HG02610 (cell line): ENCODE measurements around the gene CHMP1A.

Source experiments
- ATAC-seq: cut with Tn5 transposase; IDR thresholded peaks from one replicate; pipeline ENCODE4 v1.9.1; 2021; ENCODE audit warnings: mild to moderate bottlenecking, moderate library complexity; ENCODE audit not compliant: unreplicated experiment

CHMP1A gene

DNA sequence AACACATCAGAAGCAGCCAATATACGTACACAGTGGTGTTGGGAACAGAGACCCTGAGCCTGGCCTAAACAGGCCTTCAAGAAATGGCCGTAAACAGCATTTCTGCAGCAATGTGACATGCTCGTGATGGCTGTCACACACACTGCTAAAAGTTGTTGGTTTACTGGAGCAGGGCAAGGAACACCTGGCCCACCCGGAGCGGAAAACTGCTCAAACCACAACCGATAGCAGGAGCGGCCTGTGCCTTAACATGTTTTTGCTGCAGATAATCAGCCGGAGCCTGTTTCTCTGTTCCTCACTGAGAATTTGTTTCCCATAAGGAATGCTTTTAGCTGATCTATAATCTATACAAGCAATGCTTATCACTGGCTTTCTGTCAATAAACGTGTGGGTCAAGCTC lies 50.1 kb downstream of the CHMP1A start:
- no peak for ATAC-seq

DNA sequence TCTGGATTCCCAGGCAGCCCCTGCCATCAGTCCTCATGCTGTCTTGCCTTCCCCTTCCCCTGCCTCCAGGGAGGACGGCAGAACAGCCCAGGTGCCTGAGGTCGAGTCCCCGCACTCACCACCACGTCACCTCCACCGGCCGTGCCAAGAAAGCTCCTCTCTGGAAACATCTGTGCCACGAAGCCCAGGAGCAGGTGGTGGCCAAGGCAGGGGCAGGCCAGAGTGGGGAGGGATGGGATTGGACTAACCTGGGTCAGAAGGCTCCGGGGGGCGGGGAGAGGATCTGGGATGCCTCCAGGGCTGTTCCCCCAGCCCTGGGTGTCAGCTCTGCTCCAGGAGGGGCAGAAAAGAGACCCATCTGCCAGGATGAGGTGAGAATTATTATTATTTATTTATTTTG lies 51.5 kb downstream of the CHMP1A start:
- no peak for ATAC-seq

DNA sequence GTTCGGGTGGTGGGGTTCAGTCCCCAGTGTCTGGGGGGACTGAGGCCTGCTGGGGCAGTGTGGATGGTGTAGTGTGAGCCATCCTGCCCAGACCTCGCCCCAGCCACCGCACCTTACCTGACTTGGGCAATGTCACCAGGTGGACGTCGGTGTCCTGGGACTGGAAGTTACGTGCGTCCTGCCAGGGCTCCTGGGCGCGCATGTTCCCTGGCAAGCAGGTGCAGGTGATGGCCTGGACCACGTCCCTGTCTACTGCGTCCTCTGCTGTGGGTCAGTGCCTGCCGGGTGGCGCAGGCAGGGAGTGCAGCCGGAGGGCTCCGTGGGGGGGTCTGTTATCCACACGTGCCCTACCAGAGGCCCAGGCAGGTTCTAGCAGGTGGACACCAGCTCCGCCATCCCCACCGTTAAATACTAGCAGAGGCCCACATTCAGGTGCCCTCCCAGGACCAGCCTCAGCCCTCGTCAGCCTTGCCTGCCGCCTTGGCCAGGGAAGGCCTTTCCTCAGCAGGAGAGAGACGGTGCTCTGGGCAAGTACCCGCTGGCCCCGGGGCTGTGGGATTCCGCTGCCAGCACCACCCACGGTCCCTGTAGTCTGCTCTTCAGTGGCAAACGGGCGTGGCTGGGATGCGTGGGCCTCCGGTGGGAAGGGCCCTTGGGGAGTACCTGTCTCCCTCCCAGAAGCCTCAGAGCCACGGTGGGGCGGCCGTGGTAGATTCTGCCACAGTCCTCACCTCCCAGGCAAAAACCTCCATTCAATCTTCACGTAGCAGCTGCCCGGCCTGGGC lies 52.1 kb downstream of the CHMP1A start:
- no peak for ATAC-seq

DNA sequence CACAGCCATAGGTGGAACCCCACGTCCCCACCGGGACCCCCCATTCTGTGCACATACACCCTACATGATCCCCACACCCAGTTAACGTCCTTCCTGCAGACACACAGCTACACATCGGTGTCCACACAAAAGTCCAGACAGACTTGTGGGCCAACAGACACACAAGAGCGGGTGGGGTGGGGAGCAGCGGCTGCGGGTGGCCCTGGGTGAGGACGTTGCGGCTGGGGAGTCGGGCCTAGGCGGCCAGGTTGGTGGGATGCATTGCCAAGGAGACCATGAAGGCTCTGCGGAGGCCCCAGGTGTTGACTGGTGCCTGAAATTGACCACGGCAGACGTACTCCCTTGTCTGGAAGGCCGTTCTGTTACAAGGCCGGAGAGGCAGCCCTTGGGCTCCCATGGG lies 52.7 kb downstream of the CHMP1A start:
- ATAC-seq = no peak

DNA sequence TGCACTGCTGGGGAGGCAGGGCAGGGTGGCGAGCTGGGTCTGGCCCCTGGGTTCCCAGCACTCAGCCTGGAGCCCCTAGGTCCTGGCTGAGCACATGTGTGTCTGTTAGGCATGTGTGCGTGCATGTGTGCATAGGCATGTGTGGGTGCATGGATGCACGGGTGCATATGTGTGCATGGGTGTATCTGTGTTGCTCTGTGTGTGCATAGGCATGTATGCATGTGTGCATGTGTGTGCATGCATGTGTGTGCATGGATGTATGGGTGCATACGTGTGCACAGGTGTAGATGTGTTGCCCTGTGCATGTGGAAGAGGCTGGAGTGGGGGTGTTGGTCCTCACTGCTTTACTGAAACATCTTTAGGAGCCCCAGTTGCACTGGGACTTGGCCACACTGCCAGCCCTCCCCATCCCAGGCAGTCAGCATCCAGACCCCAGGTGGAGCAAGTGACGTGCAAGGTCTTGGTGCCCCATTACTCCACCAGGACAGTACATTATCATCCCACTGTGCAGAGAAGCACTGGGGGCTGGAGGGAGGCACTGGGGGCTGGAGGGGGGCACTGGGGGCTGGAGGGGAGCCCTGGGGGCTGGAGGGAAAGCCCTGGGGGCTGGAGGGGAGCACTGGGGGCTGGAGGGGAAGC lies 54.4 kb downstream of the CHMP1A start:
- no peak for ATAC-seq

DNA sequence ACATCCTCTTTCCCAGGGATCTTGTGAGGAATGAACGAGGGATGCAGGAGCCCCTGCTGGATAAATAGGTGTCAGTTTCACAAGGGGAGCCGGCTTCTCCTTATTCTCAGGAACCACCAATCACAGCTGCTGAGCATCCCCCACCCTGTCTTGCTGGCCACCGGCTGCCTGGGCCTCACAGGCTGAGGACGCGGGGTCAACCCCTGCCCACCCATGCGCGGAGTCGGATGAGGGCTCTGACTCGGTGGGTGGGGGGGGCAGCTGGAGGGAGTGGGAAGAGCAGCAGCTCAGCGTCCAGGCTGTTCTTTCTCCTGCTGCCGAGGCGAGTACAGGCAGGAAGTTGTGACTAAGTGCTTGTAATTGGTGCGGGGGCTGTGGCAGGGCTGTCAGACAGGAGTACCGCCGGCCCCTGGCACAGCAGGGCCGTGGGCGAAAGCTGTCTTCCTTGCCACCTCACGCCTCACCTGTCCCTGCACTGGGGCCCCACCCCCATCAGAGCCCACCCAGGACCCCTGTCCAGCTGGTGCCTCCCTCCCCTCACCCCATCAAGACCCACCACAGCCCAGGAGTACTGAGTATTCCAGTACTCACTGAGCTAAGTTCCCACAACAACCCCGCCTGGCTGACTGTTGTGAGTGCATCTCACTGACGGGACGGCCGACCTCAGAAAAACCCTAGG lies 55.1 kb downstream of the CHMP1A start:
- no peak for ATAC-seq

DNA sequence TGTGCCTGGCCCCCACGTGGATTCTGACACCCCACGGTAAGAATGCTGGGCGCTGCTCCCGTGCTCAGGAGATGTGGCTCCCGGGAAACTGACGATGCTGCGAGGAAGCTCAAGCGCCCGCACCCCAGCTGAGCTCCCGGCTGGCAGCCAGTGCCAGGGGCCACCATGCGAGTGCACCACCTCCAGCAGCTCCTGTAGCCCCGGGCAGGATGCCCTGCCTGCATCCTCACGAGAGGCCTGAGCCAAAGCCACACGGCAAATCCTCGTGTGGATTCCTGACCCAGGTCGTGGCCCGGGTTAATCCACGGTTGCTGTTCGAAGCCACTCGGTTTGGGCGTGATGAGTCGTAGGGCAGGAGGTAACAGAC lies 55.6 kb downstream of the CHMP1A start:
- no peak for ATAC-seq

DNA sequence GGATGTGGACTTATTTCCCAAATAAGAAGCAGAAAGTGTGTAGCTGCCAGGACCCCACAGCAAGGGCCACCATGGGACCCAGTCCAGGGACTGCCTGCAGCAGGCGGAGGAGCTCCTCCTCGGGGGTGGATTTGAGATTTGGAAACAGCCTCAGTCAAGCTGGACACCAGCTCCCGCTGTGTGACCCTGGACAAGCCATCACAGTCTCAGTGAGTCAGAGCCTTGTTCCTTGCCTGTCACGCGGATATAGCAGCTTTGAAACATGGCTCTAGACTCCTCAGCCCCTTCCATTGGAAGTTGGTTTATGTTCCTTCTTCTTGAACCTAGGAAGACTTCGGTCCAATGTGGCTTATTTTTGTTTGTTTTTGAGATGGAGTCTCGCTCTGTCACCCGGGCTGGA lies 56.6 kb downstream of the CHMP1A start:
- no peak for ATAC-seq

DNA sequence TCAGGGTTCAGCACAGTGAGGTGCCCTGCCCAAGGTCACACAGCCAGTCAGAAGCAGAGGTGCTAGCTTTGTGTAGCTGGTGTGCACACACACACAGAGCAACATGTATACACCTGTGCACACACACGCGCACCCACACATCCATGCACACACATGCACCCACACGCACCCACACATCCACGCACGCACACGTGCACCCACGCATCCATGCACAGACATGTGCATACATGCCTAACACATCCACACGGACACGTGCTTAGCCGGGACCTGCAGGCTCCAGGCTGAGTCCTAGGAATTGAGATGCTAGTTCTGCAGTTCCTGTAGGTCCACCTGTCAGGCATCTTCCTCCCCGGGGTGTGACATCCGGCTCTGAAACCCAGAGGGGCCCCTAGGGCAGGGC lies 57.1 kb downstream of the CHMP1A start:
- no peak for ATAC-seq

DNA sequence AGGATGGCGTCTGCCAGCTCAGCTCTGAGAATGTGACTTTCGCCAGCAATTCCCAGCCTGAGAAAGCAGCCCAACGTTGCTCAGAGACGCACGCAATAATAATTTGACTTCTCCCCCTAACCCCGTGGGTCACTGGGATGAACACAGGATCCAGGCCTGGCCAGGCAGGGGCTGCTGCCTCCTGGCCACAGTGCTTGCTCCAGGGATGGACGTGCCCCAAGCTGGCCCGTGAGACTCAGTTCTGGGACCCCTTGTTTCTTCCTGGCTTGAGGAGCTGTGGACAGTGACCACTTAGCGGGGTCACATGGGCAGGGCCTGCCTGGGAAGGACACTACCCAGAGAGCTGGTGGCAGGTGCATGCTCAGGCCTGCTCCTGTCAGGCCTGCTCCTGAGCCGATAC lies 57.6 kb downstream of the CHMP1A start:
- no peak for ATAC-seq

DNA sequence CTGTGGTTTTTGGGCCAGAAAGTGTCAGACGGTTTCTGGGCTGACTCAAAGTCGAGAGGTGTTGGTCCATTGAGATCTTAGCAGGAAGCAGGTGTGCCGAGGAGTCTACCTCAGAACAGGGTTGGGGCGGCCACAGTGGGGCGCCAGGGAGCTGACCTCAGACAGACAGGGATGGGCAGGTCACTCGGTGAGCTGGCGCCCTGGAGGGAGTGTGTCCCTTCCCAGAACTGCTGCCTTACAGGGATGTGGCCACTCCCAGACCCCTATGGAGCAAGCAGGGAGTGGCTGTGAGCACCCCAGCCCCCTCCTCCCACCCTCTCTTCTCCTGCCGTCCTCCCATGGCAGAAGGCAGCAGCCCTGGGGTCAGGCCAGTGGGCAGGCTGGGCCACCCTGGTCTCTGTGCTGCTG lies 58.1 kb downstream of the CHMP1A start:
- ATAC-seq = no peak

DNA sequence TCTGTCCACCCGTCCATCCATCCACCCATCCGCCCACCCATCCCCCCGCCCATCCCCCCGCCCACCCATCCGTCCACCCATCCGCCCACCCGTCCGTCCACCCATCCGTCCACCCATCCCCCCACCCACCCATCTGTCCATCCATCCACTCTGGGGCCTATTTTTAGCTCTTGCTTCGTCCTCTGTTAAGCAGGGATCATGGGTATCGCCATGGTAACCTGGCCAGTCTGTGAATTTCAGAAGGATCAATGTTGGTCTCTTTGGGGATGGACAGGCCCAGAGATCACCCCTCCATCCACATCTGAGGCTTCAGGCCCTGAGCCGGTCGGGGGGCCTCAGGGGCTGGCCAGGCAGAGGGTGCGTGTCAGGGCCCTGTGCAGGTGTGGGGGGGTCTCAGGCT lies 59.3 kb downstream of the CHMP1A start:
- no peak for ATAC-seq

DNA sequence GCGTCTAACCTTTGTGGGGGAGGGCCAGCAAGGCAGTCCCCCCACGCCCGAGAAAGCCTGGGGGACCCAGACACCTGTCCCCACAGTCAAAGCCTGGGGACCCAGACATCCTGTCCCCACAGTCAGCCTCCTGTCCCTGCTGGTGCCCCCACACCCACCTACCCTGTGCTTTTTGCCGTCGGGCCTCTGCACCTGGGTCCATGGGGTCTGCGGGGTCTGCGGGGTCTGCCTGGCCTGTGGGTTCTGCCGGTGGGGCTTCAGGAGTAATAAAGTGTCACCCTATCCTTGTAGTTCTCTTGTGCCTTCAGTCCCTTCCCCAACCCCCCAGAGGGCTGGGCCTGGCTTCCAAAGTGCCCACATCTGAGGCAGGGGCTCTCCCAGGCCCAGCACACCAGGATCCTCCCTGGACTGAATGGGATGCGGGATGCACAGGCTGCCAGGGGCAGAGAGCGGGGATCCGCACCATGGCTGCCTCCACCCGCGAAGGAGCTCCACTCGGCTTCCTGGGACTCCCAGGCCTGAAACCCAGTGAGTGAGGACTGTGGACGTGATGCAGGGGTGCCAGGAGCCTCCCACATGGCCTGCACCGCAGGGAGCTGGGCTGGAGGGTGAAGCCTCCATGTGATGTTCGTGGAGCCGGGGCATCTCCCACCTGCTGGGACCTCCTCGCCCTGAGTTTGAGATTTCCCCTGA lies 60.4 kb downstream of the CHMP1A start:
- ATAC-seq = no peak

DNA sequence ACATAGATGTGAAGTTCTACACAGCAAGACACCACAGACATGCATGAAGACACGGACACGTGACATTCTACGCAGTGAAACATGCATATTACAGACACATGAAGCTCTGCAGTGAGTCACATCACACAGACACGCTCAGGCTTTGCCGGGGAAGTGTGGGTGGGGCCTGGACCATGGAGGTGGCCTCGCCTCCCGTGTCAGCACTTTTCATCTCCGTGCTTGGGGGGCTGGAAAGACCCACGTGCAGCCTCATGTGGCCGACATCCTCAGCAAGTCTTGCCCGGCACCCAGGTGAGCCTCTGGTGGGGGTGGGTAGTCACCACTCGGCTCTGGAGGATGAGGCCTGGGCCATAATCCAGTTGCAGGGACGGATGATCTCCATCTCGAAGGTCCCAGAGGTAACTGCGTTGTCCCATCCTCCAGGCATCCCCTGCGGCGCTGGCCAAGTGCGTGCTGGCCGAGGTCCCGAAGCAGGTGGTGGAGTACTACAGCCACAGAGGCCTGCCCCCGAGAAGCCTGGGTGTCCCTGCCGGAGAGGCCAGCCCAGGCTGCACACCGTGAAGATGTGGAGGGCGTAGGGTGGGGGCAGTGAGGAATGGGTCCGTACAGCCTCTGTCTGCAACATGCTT lies 61.3 kb downstream of the CHMP1A start:
- no peak for ATAC-seq

DNA sequence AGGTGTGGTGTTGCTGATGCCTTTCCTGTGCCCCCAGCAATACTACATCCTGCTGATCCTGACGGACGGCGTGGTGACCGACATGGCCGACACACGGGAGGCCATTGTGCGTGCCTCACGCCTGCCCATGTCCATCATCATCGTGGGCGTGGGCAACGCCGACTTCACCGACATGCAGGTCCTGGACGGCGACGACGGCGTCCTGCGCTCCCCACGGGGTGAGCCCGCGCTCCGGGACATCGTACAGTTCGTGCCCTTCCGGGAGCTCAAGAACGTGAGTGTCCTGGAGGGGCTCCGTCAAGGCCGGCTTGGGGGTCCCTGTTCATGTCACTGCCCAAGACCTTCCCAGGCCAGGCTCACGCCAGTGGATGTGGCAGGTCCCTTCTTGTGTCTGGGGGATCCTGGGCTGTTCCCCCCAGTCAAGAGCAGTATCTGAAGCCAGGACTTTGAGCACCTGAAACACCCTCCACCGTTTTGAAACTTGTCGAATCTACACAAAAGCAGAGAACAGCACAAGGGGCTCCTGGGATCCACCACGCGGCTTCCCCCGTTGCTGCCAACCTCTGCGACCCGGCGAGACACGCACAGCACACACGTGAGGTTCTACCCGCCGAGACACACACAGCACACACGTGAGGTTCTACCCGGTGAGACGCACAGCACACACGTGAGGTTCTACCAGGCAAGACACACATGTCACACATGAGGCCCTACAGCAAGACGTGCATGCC lies 62.0 kb downstream of the CHMP1A start:
- no peak for ATAC-seq
